Activated CD4-positive, alpha-beta T cell treated with anti-CD3 and anti-CD28 coated beads, Interleukin-2, amount 10 ng/mL, durations not matched to agents 24 days and 14 days (primary cell): Measurements from ENCODE around the gene LENEP. TPM values are rescaled to one million over a fixed set of nuclear protein-coding genes. Genes with fewer than 3 reads are reported as not detected.

ENCODE experiments used
- DNase-seq: peaks from one replicate; pipeline ENCODE4 v3.0.0; 2022
- H3K27ac Mint-ChIP-seq: one replicate; pipeline ENCODE4 v1.8.0; 2022; ENCODE audit warnings: mild to moderate bottlenecking, mixed read lengths
- H3K27me3 Mint-ChIP-seq: one replicate; pipeline ENCODE4 v1.8.0; 2022; ENCODE audit warnings: mixed read lengths
- H3K36me3 Mint-ChIP-seq: one replicate; pipeline ENCODE4 v1.8.0; 2022; ENCODE audit warnings: low read depth, mild to moderate bottlenecking, mixed read lengths
- H3K4me1 Mint-ChIP-seq: one replicate; pipeline ENCODE4 v1.8.0; 2021; ENCODE audit warnings: mixed read lengths
- H3K4me3 Mint-ChIP-seq: one replicate; pipeline ENCODE4 v1.8.0; 2022; ENCODE audit warnings: mild to moderate bottlenecking, moderate library complexity, mixed read lengths
- H3K9me3 Mint-ChIP-seq: one replicate; pipeline ENCODE4 v1.8.0; 2021; ENCODE audit warnings: mixed read lengths
- intact Hi-C: fragments of 100-400 bp; cut with micrococcal nuclease; formaldehyde crosslinking; loops from one replicate; pipeline ENCODE4 v1.15.1; 2023
- total RNA-seq: library from RNA; stranded (reverse); gene quantifications from 2 replicates; pipeline ENCODE4 v1.2.3, GENCODE V29; 2022

Gene LENEP
- total RNA-seq, 1 donor from 2014 or later = 0.79 TPM

- no peak within 1 kb of the TSS for H3K4me3 Mint-ChIP-seq
- no peaks in the 10 kb centered on the region for H3K9me3 Mint-ChIP-seq
- H3K4me1 Mint-ChIP-seq = no peaks in the 10 kb centered on the region
- H3K27me3 Mint-ChIP-seq = peaks cover 16% of the 10 kb centered on the region
- H3K27ac Mint-ChIP-seq = no peak within 1 kb of the TSS
- no peaks in the 10 kb centered on the region for H3K36me3 Mint-ChIP-seq
- intact Hi-C loops = no loop called here
- DNase-seq = no peak
Measured at GRCh38 chr1:155033524-155033923, 40.1 kb downstream of the LENEP start, which contains the start of the genes DCST1 and DCST2. Gene DCST1, plus strand, starts transcription at chr1:155033824. Its CDS starts 213 bp downstream, at chr1:155034037. Gene DCST2, minus strand, starts transcription at chr1:155033781. Its CDS starts 80 bp downstream, at chr1:155033701.

GRCh38 chr1:155034318-155035208 is 41.2 kb downstream of the LENEP start:
- H3K27ac Mint-ChIP-seq = no peak overlapping the region
- H3K9me3 Mint-ChIP-seq = no peaks in the 10 kb centered on the region
- no peak for DNase-seq
- no peaks in the 10 kb centered on the region for H3K4me1 Mint-ChIP-seq
- no peak overlapping the region for H3K4me3 Mint-ChIP-seq
- H3K36me3 Mint-ChIP-seq = no peaks in the 10 kb centered on the region
- H3K27me3 Mint-ChIP-seq = peaks cover 15% of the 10 kb centered on the region
- intact Hi-C loops = no loop called here

GRCh38 chr1:155035936-155036335 is 42.5 kb downstream of the LENEP start:
- Mint-ChIP-seq H3K9me3 (no peaks in the 10 kb centered on the region), H3K4me1 (no peaks in the 10 kb centered on the region), H3K4me3 (no peak overlapping the region), H3K27me3 (peaks cover 18% of the 10 kb centered on the region), H3K27ac (no peak overlapping the region), H3K36me3 (no peaks in the 10 kb centered on the region)
- DNase-seq = no peak
- intact Hi-C loops = no loop called here

- H3K9me3 Mint-ChIP-seq = no peaks in the 10 kb centered on the region
- intact Hi-C loops = no loop called here
Measured at GRCh38 chr1:155037043-155037442, 43.7 kb downstream of the LENEP start.

GRCh38 chr1:155037851-155038441 is 44.6 kb downstream of the LENEP start:
- no peaks in the 10 kb centered on the region for H3K36me3 Mint-ChIP-seq
- no peak overlapping the region for H3K27ac Mint-ChIP-seq
- H3K27me3 Mint-ChIP-seq = peaks cover 21% of the 10 kb centered on the region
- no peaks in the 10 kb centered on the region for H3K4me1 Mint-ChIP-seq
- no peaks in the 10 kb centered on the region for H3K9me3 Mint-ChIP-seq
- H3K4me3 Mint-ChIP-seq = no peak overlapping the region
- intact Hi-C loops = no loop called here
- no peak for DNase-seq

More at GRCh38 chr1:155037043-155037442, 43.7 kb downstream of the LENEP start:
- Mint-ChIP-seq H3K4me3 (no peak overlapping the region), H3K4me1 (no peaks in the 10 kb centered on the region), H3K27ac (no peak overlapping the region), H3K36me3 (no peaks in the 10 kb centered on the region), H3K27me3 (peaks cover 18% of the 10 kb centered on the region)
- no peak for DNase-seq

GRCh38 chr1:155038602-155039307 is 45.4 kb downstream of the LENEP start:
- H3K27ac Mint-ChIP-seq = no peak overlapping the region
- no peaks in the 10 kb centered on the region for H3K36me3 Mint-ChIP-seq
- no peak for DNase-seq
- peaks cover under 1% of the 10 kb centered on the region for H3K4me1 Mint-ChIP-seq
- no peak overlapping the region for H3K4me3 Mint-ChIP-seq
- no peaks in the 10 kb centered on the region for H3K9me3 Mint-ChIP-seq
- intact Hi-C loops = no loop called here
- peaks cover 21% of the 10 kb centered on the region for H3K27me3 Mint-ChIP-seq

GRCh38 chr1:155039308-155039669 is 45.9 kb downstream of the LENEP start:
- Mint-ChIP-seq H3K9me3 (no peaks in the 10 kb centered on the region), H3K4me3 (no peak overlapping the region), H3K27me3 (peaks cover 21% of the 10 kb centered on the region), H3K27ac (no peak overlapping the region), H3K36me3 (no peaks in the 10 kb centered on the region), H3K4me1 (peaks cover 4% of the 10 kb centered on the region)
- DNase-seq = no peak
- intact Hi-C loops = no loop called here

GRCh38 chr1:155040358-155041093 is 47.1 kb downstream of the LENEP start:
- DNase-seq = no peak
- Mint-ChIP-seq H3K27ac (no peak overlapping the region), H3K27me3 (peaks cover 18% of the 10 kb centered on the region), H3K4me3 (no peak overlapping the region), H3K4me1 (peaks cover 16% of the 10 kb centered on the region), H3K9me3 (no peaks in the 10 kb centered on the region), H3K36me3 (no peaks in the 10 kb centered on the region)
- intact Hi-C loops = no loop called here

GRCh38 chr1:155042789-155043188 is 49.4 kb downstream of the LENEP start:
- intact Hi-C loops = no loop called here

GRCh38 chr1:155043301-155043702 is 49.9 kb downstream of the LENEP start:
- peaks cover 17% of the 10 kb centered on the region for H3K4me1 Mint-ChIP-seq
- H3K27ac Mint-ChIP-seq = no peak overlapping the region
- H3K4me3 Mint-ChIP-seq = no peak overlapping the region
- no peaks in the 10 kb centered on the region for H3K36me3 Mint-ChIP-seq
- H3K9me3 Mint-ChIP-seq = no peaks in the 10 kb centered on the region
- no peak for DNase-seq
- H3K27me3 Mint-ChIP-seq = peaks cover 9% of the 10 kb centered on the region
- intact Hi-C loops = no loop called here

More at GRCh38 chr1:155042789-155043188, 49.4 kb downstream of the LENEP start:
- Mint-ChIP-seq H3K4me1 (peaks cover 17% of the 10 kb centered on the region), H3K4me3 (no peak overlapping the region), H3K27ac (no peak overlapping the region), H3K36me3 (no peaks in the 10 kb centered on the region), H3K9me3 (no peaks in the 10 kb centered on the region), H3K27me3 (peaks cover 13% of the 10 kb centered on the region)
- DNase-seq = no peak

GRCh38 chr1:155043793-155044192 is 50.4 kb downstream of the LENEP start:
- no peak overlapping the region for H3K4me3 Mint-ChIP-seq
- no peaks in the 10 kb centered on the region for H3K36me3 Mint-ChIP-seq
- no peaks in the 10 kb centered on the region for H3K9me3 Mint-ChIP-seq
- H3K27ac Mint-ChIP-seq = no peak overlapping the region
- peaks cover 17% of the 10 kb centered on the region for H3K4me1 Mint-ChIP-seq
- peaks cover 6% of the 10 kb centered on the region for H3K27me3 Mint-ChIP-seq
- intact Hi-C loops = no loop called here
- no peak for DNase-seq
